SK-N-MC (cell line): ENCODE measurements around the gene PLAA.

Experiments used
- EZH2 ChIP-seq: fragments of 200-600 bp; sonication (generic); IDR thresholded peaks from one replicate; pipeline ENCODE4 v1.6.1; 2017; ENCODE audit warnings: antibody characterized with exemption
- FOXP2 ChIP-seq: optimal IDR thresholded peaks from 2 replicates; pipeline ENCODE3; 2011; ENCODE audit warnings: mild to moderate bottlenecking, moderate library complexity; ENCODE audit not compliant: insufficient read depth; ENCODE audit errors: extremely low read length, control extremely low read depth
- POLR2AphosphoS5 ChIP-seq: IDR thresholded peaks from 2 replicates; pipeline ENCODE4 v1.6.1; 2012; ENCODE audit warnings: mild to moderate bottlenecking, low read depth, low read length, borderline replicate concordance

DNA sequence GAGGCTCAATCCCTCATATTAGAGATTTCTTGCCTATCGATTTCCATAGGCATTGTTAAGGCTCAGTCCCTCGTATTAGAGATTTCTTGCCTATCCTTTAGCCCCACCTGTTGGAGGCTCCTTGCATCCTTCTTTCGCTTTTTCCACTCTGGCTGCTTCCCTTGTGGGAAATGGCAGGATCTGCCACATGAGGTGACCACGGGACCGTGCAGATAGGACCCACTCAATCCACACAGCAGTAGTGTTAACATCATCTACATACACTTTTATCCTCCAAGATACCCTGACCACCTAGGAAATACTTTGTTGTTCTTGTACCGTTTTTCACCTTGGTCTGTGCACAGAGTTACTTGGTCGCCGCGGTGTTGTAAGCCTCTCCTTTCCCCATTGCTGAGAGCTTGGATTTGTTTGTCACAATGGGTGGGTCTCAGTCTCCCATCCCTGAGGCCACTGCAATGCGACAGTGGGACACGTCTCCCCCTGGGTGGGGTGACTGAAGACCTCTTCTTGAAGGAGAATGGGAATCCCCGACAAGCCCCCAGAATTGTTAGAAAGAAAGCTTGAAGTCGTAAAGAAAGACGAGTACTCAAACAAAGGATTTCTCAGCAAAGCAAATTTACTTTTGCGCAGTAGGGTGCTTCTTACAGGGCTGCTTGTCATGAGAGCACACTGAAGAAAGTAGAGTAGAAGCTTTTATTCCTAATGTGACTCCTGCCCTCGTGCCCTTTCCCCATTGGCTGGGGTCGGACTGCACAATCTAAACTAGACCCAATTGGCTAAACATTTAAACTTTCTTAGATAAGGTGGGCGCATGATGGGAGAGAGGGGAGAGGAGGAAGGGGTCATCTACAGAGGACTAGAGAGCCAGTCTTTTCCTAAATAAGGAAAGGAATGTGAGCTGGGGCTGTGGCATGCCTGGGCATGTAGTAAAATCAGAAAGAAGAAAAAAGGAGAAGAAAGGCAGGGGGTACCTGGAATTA lies 29.0 kb upstream of the PLAA start:
- no peak for TF ChIP-seq POLR2AphosphoS5
- no peak for TF ChIP-seq EZH2
- TF ChIP-seq FOXP2 = no peak
